PC-3 (cell line): ENCODE measurements around the gene USP15.

Source experiments
- EZH2 ChIP-seq: fragments of 300-600 bp; sonication (generic); IDR thresholded peaks from one replicate; pipeline ENCODE4 v1.6.1; 2017; ENCODE audit warnings: antibody characterized with exemption, mild to moderate bottlenecking, low read length; ENCODE audit not compliant: unreplicated experiment
- EZH2phosphoT487 ChIP-seq: fragments of 300-600 bp; sonication (generic); IDR thresholded peaks from 2 replicates; pipeline ENCODE4 v1.6.1; 2018; ENCODE audit warnings: mild to moderate bottlenecking, antibody characterized with exemption, low read length, borderline replicate concordance
- TF ChIP-seq, protein P1 (sequence below): fragments of 300-600 bp; sonication (generic); conservative IDR thresholded peaks from 2 replicates; pipeline ENCODE4 v1.5.1; 2017; ENCODE audit warnings: antibody characterized with exemption, low read depth, mild to moderate bottlenecking, low read length

DNA sequence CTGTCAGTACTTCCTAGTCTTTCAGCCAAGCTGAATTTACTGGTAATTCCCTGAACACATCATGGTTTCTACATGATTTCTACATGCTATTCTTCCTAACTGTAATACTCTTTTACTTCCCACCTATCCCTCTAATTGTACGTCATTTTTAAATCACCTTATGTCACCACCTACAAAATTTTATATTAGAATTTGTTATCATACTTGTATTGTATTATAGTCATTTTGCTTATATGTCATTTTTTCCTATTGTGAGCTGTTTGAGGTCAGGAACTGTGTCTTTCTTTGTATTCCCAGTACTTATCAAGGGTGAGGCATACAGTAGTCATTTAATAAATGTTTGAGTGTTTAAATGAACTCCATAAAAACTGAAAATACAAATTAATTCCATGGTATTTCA lies 86.6 kb downstream of the USP15 start:
- TF ChIP-seq, protein P1, sequence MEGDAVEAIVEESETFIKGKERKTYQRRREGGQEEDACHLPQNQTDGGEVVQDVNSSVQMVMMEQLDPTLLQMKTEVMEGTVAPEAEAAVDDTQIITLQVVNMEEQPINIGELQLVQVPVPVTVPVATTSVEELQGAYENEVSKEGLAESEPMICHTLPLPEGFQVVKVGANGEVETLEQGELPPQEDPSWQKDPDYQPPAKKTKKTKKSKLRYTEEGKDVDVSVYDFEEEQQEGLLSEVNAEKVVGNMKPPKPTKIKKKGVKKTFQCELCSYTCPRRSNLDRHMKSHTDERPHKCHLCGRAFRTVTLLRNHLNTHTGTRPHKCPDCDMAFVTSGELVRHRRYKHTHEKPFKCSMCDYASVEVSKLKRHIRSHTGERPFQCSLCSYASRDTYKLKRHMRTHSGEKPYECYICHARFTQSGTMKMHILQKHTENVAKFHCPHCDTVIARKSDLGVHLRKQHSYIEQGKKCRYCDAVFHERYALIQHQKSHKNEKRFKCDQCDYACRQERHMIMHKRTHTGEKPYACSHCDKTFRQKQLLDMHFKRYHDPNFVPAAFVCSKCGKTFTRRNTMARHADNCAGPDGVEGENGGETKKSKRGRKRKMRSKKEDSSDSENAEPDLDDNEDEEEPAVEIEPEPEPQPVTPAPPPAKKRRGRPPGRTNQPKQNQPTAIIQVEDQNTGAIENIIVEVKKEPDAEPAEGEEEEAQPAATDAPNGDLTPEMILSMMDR, result no peak
- TF ChIP-seq EZH2 (no peak), EZH2phosphoT487 (no peak)
